HG03108 (cell line): ENCODE results near the gene USH1C.

Source experiments
- ATAC-seq: cut with Tn5 transposase; IDR thresholded peaks from one replicate; pipeline ENCODE4 v1.9.1; 2021; ENCODE audit warnings: moderate library complexity; ENCODE audit not compliant: unreplicated experiment

USH1C gene

GRCh38 chr11:17477361-17477760, 66.9 kb downstream of the USH1C start:
- no peak for ATAC-seq

GRCh38 chr11:17477084-17477333, 67.2 kb downstream of the USH1C start:
- no peak for ATAC-seq

GRCh38 chr11:17476317-17477083, 67.7 kb downstream of the USH1C start, which contains the start of gene ABCC8:
ABCC8 (minus strand) TSS chr11:17476845; CDS start chr11:17476776, 69 bp downstream.
- no peak for ATAC-seq

GRCh38 chr11:17475666-17476316, 68.4 kb downstream of the USH1C start:
- ATAC-seq = no peak

- no peak for ATAC-seq
Measured at GRCh38 chr11:17473071-17473744, 71.0 kb downstream of the USH1C start.

- ATAC-seq = no peak
Measured at GRCh38 chr11:17472467-17472866, 71.7 kb downstream of the USH1C start.

- ATAC-seq = no peak
Measured at GRCh38 chr11:17471501-17471900, 72.7 kb downstream of the USH1C start.

- no peak for ATAC-seq
Measured at GRCh38 chr11:17469998-17470397, 74.2 kb downstream of the USH1C start.

- ATAC-seq = no peak
Measured at GRCh38 chr11:17468122-17468521, 76.1 kb downstream of the USH1C start.

- ATAC-seq = no peak
Measured at GRCh38 chr11:17463546-17464174, 80.6 kb downstream of the USH1C start.

- ATAC-seq = no peak
Measured at GRCh38 chr11:17462940-17463339, 81.3 kb downstream of the USH1C start.

- no peak for ATAC-seq
Measured at GRCh38 chr11:17460406-17460805, 83.8 kb downstream of the USH1C start.

- ATAC-seq = no peak
Measured at GRCh38 chr11:17459236-17459896, 84.8 kb downstream of the USH1C start.

GRCh38 chr11:17458268-17458667, 85.9 kb downstream of the USH1C start:
- no peak for ATAC-seq

GRCh38 chr11:17457396-17458173, 86.6 kb downstream of the USH1C start:
- no peak for ATAC-seq

- ATAC-seq = no peak
Measured at GRCh38 chr11:17452668-17453067, 91.5 kb downstream of the USH1C start.

GRCh38 chr11:17449158-17449557, 95.1 kb downstream of the USH1C start:
- ATAC-seq = no peak

- ATAC-seq = no peak
Measured at GRCh38 chr11:17446482-17446881, 97.7 kb downstream of the USH1C start.

- no peak for ATAC-seq
Measured at GRCh38 chr11:17445240-17445795, 98.9 kb downstream of the USH1C start.
